Measurements from ENCODE around the gene KIF18A. TPM values are rescaled to one million over a fixed set of nuclear protein-coding genes. Genes with fewer than 3 reads are reported as not detected.

The KIF18A gene
- total RNA-seq, 1 experiment from 2014 or later, result 20.6 TPM

DNA sequence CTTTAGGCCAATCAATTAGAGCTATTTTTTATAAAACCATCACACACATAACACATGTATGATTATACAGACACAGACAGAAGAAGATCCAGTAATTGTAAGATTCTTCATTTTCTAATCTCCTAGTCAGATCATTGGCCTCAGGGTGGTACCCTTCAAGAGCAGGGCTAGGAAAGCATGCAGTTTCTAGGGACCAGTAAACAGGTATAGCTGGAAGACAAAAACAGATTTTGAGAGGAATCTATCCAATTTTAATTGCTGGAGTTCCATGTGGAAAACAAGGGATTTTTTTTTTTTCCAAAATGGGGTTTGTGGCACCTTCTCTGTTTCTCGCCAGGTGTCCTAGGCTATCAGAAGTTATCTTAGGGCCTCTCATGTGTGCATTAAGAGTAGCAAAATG is 29.9 kb upstream of the KIF18A start (continued):
- TF ChIP-seq, protein P1, sequence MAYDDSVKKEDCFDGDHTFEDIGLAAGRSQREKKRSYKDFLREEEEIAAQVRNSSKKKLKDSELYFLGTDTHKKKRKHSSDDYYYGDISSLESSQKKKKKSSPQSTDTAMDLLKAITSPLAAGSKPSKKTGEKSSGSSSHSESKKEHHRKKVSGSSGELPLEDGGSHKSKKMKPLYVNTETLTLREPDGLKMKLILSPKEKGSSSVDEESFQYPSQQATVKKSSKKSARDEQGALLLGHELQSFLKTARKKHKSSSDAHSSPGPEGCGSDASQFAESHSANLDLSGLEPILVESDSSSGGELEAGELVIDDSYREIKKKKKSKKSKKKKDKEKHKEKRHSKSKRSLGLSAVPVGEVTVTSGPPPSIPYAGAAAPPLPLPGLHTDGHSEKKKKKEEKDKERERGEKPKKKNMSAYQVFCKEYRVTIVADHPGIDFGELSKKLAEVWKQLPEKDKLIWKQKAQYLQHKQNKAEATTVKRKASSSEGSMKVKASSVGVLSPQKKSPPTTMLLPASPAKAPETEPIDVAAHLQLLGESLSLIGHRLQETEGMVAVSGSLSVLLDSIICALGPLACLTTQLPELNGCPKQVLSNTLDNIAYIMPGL (CRISPR knock-in tag; IDR thresholded peaks at IDR 0.05), result no peak
- TF ChIP-seq, protein P2, sequence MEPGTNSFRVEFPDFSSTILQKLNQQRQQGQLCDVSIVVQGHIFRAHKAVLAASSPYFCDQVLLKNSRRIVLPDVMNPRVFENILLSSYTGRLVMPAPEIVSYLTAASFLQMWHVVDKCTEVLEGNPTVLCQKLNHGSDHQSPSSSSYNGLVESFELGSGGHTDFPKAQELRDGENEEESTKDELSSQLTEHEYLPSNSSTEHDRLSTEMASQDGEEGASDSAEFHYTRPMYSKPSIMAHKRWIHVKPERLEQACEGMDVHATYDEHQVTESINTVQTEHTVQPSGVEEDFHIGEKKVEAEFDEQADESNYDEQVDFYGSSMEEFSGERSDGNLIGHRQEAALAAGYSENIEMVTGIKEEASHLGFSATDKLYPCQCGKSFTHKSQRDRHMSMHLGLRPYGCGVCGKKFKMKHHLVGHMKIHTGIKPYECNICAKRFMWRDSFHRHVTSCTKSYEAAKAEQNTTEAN (CRISPR knock-in tag; IDR thresholded peaks at IDR 0.05), result no peak
- TF ChIP-seq NFATC4 (CRISPR knock-in tag; IDR thresholded peaks at IDR 0.05), result no peak
- TF ChIP-seq ZNF671 (CRISPR knock-in tag; IDR thresholded peaks at IDR 0.05), result no peak
- TF ChIP-seq, protein P3, sequence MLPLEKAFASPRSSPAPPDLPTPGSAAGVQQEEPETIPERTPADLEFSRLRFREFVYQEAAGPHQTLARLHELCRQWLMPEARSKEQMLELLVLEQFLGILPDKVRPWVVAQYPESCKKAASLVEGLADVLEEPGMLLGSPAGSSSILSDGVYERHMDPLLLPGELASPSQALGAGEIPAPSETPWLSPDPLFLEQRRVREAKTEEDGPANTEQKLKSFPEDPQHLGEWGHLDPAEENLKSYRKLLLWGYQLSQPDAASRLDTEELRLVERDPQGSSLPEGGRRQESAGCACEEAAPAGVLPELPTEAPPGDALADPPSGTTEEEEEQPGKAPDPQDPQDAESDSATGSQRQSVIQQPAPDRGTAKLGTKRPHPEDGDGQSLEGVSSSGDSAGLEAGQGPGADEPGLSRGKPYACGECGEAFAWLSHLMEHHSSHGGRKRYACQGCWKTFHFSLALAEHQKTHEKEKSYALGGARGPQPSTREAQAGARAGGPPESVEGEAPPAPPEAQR (CRISPR knock-in tag; IDR thresholded peaks at IDR 0.05), result no peak
- TF ChIP-seq, protein P4, sequence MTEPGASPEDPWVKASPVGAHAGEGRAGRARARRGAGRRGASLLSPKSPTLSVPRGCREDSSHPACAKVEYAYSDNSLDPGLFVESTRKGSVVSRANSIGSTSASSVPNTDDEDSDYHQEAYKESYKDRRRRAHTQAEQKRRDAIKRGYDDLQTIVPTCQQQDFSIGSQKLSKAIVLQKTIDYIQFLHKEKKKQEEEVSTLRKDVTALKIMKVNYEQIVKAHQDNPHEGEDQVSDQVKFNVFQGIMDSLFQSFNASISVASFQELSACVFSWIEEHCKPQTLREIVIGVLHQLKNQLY (CRISPR knock-in tag; IDR thresholded peaks at IDR 0.05), result no peak
- no peak for TF ChIP-seq ZBTB21 (CRISPR knock-in tag; IDR thresholded peaks at IDR 0.05; ENCODE audit: borderline replicate concordance)
- TF ChIP-seq ATF1 (CRISPR knock-in tag; IDR thresholded peaks at IDR 0.05), result no peak
- no peak for TF ChIP-seq RELA (CRISPR knock-in tag; IDR thresholded peaks at IDR 0.05; ENCODE audit: borderline replicate concordance)

DNA sequence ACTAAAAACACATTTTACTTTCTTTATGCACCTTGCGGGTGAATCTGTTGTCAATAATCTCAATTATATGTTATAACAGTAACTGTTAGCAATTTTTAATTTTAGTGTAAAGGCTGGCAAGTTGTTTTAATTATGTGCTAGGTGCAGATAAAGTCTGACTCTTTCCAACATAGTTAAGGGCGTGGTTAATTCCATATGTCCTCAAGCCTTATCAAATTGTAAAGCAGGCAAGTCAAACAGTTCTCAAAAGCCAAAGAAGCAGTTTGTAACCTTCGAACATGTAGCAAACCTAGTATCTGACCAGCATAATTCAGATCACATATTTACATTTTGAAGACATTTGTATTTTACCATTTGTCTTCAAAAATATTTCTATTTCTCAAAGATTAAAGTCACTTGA is 29.4 kb upstream of the KIF18A start:
- Mint-ChIP-seq H3K27ac (no peak overlapping the region), H3K4me1 (peaks cover 2% of the 10 kb centered on the region), H3K9me3 (peaks cover 89% of the 10 kb centered on the region), H3K36me3 (peaks cover 92% of the 10 kb centered on the region), H3K27me3 (ENCODE audit: low read depth) (peaks cover 8% of the 10 kb centered on the region), H3K4me3 (no peak overlapping the region)
- ChIA-PET POLR2A (no interaction called here), CTCF (no interaction called here)
- DNase-seq (ENCODE audit: low spot score) (no peak), ATAC-seq (no peak)
- TF ChIP-seq, protein P5, sequence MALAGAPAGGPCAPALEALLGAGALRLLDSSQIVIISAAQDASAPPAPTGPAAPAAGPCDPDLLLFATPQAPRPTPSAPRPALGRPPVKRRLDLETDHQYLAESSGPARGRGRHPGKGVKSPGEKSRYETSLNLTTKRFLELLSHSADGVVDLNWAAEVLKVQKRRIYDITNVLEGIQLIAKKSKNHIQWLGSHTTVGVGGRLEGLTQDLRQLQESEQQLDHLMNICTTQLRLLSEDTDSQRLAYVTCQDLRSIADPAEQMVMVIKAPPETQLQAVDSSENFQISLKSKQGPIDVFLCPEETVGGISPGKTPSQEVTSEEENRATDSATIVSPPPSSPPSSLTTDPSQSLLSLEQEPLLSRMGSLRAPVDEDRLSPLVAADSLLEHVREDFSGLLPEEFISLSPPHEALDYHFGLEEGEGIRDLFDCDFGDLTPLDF (CRISPR knock-in tag; IDR thresholded peaks at IDR 0.05), result no peak
- TF ChIP-seq ZNF138 (CRISPR knock-in tag; conservative IDR thresholded peaks at IDR 0.05), result no peak
- TF ChIP-seq, protein P6, sequence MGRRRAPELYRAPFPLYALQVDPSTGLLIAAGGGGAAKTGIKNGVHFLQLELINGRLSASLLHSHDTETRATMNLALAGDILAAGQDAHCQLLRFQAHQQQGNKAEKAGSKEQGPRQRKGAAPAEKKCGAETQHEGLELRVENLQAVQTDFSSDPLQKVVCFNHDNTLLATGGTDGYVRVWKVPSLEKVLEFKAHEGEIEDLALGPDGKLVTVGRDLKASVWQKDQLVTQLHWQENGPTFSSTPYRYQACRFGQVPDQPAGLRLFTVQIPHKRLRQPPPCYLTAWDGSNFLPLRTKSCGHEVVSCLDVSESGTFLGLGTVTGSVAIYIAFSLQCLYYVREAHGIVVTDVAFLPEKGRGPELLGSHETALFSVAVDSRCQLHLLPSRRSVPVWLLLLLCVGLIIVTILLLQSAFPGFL (CRISPR knock-in tag; IDR thresholded peaks at IDR 0.05; ENCODE audit: borderline replicate concordance), result no peak
- TF ChIP-seq SMAD3 (CRISPR knock-in tag; IDR thresholded peaks at IDR 0.05; ENCODE audit: borderline replicate concordance), result no peak
- TF ChIP-seq RELA (CRISPR knock-in tag; IDR thresholded peaks at IDR 0.05; ENCODE audit: borderline replicate concordance), result no peak
- no peak for TF ChIP-seq PRRX2 (CRISPR knock-in tag; IDR thresholded peaks at IDR 0.05)
- TF ChIP-seq, protein P7, sequence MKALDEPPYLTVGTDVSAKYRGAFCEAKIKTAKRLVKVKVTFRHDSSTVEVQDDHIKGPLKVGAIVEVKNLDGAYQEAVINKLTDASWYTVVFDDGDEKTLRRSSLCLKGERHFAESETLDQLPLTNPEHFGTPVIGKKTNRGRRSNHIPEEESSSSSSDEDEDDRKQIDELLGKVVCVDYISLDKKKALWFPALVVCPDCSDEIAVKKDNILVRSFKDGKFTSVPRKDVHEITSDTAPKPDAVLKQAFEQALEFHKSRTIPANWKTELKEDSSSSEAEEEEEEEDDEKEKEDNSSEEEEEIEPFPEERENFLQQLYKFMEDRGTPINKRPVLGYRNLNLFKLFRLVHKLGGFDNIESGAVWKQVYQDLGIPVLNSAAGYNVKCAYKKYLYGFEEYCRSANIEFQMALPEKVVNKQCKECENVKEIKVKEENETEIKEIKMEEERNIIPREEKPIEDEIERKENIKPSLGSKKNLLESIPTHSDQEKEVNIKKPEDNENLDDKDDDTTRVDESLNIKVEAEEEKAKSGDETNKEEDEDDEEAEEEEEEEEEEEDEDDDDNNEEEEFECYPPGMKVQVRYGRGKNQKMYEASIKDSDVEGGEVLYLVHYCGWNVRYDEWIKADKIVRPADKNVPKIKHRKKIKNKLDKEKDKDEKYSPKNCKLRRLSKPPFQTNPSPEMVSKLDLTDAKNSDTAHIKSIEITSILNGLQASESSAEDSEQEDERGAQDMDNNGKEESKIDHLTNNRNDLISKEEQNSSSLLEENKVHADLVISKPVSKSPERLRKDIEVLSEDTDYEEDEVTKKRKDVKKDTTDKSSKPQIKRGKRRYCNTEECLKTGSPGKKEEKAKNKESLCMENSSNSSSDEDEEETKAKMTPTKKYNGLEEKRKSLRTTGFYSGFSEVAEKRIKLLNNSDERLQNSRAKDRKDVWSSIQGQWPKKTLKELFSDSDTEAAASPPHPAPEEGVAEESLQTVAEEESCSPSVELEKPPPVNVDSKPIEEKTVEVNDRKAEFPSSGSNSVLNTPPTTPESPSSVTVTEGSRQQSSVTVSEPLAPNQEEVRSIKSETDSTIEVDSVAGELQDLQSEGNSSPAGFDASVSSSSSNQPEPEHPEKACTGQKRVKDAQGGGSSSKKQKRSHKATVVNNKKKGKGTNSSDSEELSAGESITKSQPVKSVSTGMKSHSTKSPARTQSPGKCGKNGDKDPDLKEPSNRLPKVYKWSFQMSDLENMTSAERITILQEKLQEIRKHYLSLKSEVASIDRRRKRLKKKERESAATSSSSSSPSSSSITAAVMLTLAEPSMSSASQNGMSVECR (CRISPR knock-in tag; IDR thresholded peaks at IDR 0.05; ENCODE audit: borderline replicate concordance), result no peak
- TF ChIP-seq, protein P8, sequence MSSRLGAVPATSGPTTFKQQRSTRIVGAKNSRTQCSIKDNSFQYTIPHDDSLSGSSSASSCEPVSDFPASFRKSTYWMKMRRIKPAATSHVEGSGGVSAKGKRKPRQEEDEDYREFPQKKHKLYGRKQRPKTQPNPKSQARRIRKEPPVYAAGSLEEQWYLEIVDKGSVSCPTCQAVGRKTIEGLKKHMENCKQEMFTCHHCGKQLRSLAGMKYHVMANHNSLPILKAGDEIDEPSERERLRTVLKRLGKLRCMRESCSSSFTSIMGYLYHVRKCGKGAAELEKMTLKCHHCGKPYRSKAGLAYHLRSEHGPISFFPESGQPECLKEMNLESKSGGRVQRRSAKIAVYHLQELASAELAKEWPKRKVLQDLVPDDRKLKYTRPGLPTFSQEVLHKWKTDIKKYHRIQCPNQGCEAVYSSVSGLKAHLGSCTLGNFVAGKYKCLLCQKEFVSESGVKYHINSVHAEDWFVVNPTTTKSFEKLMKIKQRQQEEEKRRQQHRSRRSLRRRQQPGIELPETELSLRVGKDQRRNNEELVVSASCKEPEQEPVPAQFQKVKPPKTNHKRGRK (CRISPR knock-in tag; IDR thresholded peaks at IDR 0.05; ENCODE audit: borderline replicate concordance), result no peak
- TF ChIP-seq TP53 (CRISPR knock-in tag; IDR thresholded peaks at IDR 0.05), result no peak
- TF ChIP-seq NR2C2 (CRISPR knock-in tag; IDR thresholded peaks at IDR 0.05), result no peak
- TF ChIP-seq, protein P1 (CRISPR knock-in tag; IDR thresholded peaks at IDR 0.05), result no peak
- no peak for TF ChIP-seq ZNF396 (CRISPR knock-in tag; IDR thresholded peaks at IDR 0.05; ENCODE audit: borderline replicate concordance)
- TF ChIP-seq, protein P9, sequence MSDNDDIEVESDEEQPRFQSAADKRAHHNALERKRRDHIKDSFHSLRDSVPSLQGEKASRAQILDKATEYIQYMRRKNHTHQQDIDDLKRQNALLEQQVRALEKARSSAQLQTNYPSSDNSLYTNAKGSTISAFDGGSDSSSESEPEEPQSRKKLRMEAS (CRISPR knock-in tag; IDR thresholded peaks at IDR 0.05), result no peak
